Mesodermal cell (in vitro differentiated cells): ENCODE measurements around the gene PSMD8.
"Not testable (repeated sequence)": the region's sequence is repeated elsewhere in the genome, so short reads cannot be mapped to it uniquely, and the experiment has no call there.

Experiments used
- H3K27ac ChIP-seq: 2 replicates; pipeline ENCODE4 v1.7.0; 2013; ENCODE audit warnings: mild to moderate bottlenecking, low read depth, low read length, moderate library complexity; ENCODE audit not compliant: severe bottlenecking
- H3K36me3 ChIP-seq: 2 replicates; pipeline ENCODE4 v1.7.1; 2013; ENCODE audit warnings: mild to moderate bottlenecking, low read length, moderate library complexity; ENCODE audit not compliant: control insufficient read depth, insufficient read depth
- H3K4me1 ChIP-seq: one replicate; pipeline ENCODE4 v1.7.1; 2013; ENCODE audit warnings: mild to moderate bottlenecking, low read length; ENCODE audit not compliant: insufficient read depth, control insufficient read depth, poor library complexity, severe bottlenecking
- H3K4me3 ChIP-seq: 2 replicates; pipeline ENCODE4 v1.7.0; 2013; ENCODE audit warnings: low read length, control low read depth, mild to moderate bottlenecking; ENCODE audit not compliant: insufficient read depth, poor library complexity, severe bottlenecking; ENCODE audit errors: extremely low read depth
- H3K9me3 ChIP-seq: 2 replicates; pipeline ENCODE4 v1.7.1; 2013; ENCODE audit warnings: mild to moderate bottlenecking, low read length, moderate library complexity; ENCODE audit not compliant: control insufficient read depth
- WGBS, 2 experiments: methylation state at CpG; one replicate each; pipeline ENCODE4 v1.1.5; 2013; ENCODE audit warnings: missing lambda C conversion rate in 2 of 2; ENCODE audit not compliant: insufficient coverage in 2 of 2; 5-methylcytosine and 5-hydroxymethylcytosine counted together

The PSMD8 gene

GRCh38 chr19:38362076-38362945, 12.1 kb upstream of the PSMD8 start:
- Histone ChIP-seq H3K9me3 (no peaks in the 10 kb centered on the region), H3K27ac (no peak overlapping the region), H3K36me3 (no peaks in the 10 kb centered on the region), H3K4me3 (peak overlapping the region; percentile 63), H3K4me1 (no peaks in the 10 kb centered on the region)
- 2 to 3% methylated on average over 50 to 52 of the region's 68 CpGs for WGBS, 2 experiments

GRCh38 chr19:38362946-38363688, 11.3 kb upstream of the PSMD8 start:
- H3K4me1 ChIP-seq, H3K36me3 ChIP-seq, H3K9me3 ChIP-seq, H3K27ac ChIP-seq: not testable (repeated sequence)
- WGBS, 2 experiments = 81 to 87% methylated on average over 6 to 9 of the region's 16 CpGs
- H3K4me3 ChIP-seq = peak overlapping the region; percentile 63

- WGBS, 2 experiments = 89 to 90% methylated on average over 10 to 12 of the region's 12 CpGs
These were observed 7.3 kb upstream of the PSMD8 start for GRCh38 chr19:38367041-38367440.

GRCh38 chr19:38369584-38369983, 4.8 kb upstream of the PSMD8 start:
- H3K36me3 ChIP-seq = no peaks in the 10 kb centered on the region
- H3K9me3 ChIP-seq = no peaks in the 10 kb centered on the region
- no peaks in the 10 kb centered on the region for H3K4me1 ChIP-seq
- H3K4me3 ChIP-seq = no peak overlapping the region
- no peak overlapping the region for H3K27ac ChIP-seq
- WGBS, 2 experiments = 93 to 96% methylated on average over 2 of the region's 2 CpGs

More at GRCh38 chr19:38367041-38367440, 7.3 kb upstream of the PSMD8 start:
- Histone ChIP-seq H3K4me3 (no peak overlapping the region), H3K27ac (no peak overlapping the region), H3K36me3 (no peaks in the 10 kb centered on the region), H3K9me3 (no peaks in the 10 kb centered on the region), H3K4me1 (no peaks in the 10 kb centered on the region)

- H3K9me3 ChIP-seq = no peaks in the 10 kb centered on the region
- no peak overlapping the region for H3K27ac ChIP-seq
- no peaks in the 10 kb centered on the region for H3K36me3 ChIP-seq
- H3K4me3 ChIP-seq = no peak overlapping the region
- no peaks in the 10 kb centered on the region for H3K4me1 ChIP-seq
- WGBS, 2 experiments = 79 to 85% methylated on average over 11 to 12 of the region's 12 CpGs
These were observed 4.1 kb upstream of the PSMD8 start for GRCh38 chr19:38370299-38370698.

GRCh38 chr19:38371081-38371480, 3.3 kb upstream of the PSMD8 start:
- Histone ChIP-seq H3K4me1 (peaks cover 2% of the 10 kb centered on the region), H3K9me3 (no peaks in the 10 kb centered on the region), H3K27ac (no peak overlapping the region), H3K36me3 (peaks cover 3% of the 10 kb centered on the region), H3K4me3 (no peak overlapping the region)
- WGBS, 2 experiments = 88 to 97% methylated on average over 5 of the region's 6 CpGs

GRCh38 chr19:38373907-38374331, 452 bp upstream of the PSMD8 start:
- peaks cover 25% of the 10 kb centered on the region for H3K36me3 ChIP-seq
- H3K4me1 ChIP-seq = peaks cover 5% of the 10 kb centered on the region
- peak overlapping the region; percentile 87 for H3K27ac ChIP-seq
- H3K4me3 ChIP-seq = peak overlapping the region; percentile 93
- WGBS, 2 experiments = 90 to 96% methylated on average over 2 to 4 of the region's 6 CpGs
- H3K9me3 ChIP-seq = no peaks in the 10 kb centered on the region

DNA sequence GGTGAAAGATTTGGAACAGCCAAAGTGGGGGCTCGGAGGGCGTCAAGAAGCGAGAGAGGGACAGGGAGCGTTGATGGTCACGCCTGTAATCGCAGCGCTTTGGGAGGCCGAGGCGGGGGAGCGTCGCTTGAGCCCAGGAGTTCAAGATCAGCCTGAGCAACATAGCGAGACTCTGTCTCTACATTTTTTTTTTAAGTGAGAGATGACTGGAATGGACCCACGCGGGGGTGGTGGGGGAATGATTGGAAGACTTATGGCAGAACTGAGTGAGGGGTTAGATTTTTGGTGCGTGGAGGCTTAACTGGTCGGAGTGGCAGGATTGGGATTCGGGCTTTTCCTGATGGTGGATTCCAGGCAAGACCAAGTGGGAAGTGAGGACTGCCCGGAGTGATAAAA, 725 bp downstream of the PSMD8 start:
- WGBS, 2 experiments = 1 to 2% methylated on average over 15 of the region's 18 CpGs
- no peaks in the 10 kb centered on the region for H3K9me3 ChIP-seq
- peak overlapping the region; percentile 93 for H3K4me3 ChIP-seq
- H3K27ac ChIP-seq = peak overlapping the region; percentile 87
- peaks cover 5% of the 10 kb centered on the region for H3K4me1 ChIP-seq
- peaks cover 36% of the 10 kb centered on the region for H3K36me3 ChIP-seq

- Histone ChIP-seq H3K27ac (no peak overlapping the region), H3K4me3 (peak overlapping the region; percentile 93), H3K4me1 (peaks cover 5% of the 10 kb centered on the region), H3K36me3 (peaks cover 42% of the 10 kb centered on the region), H3K9me3 (no peaks in the 10 kb centered on the region)
- WGBS, 2 experiments = 93 to 100% methylated on average over 2 to 4 of the region's 5 CpGs
These were observed 1.4 kb downstream of the PSMD8 start for GRCh38 chr19:38375748-38376147.

DNA sequence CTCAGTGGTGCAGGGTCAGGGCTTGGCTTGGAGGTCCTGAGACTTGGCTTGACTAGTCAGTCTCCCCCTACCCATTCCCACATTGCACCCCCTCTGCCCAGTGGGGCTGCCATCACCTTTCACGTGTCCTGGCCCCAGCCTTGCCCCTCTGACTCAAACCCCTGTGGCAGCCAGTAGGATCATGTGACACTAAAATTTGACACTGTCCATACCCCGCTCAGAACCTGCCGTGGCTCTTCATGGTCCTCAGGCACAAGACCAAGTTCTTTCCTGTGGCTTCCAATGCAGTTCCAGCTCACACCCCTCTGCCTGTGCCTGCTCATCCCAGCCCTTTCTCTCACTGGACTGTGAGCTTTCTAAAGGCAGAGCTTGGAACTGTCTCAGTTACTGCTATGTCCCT, 2.2 kb downstream of the PSMD8 start:
- peaks cover 5% of the 10 kb centered on the region for H3K4me1 ChIP-seq
- peaks cover 50% of the 10 kb centered on the region for H3K36me3 ChIP-seq
- 96 to 97% methylated on average over 3 of the region's 3 CpGs for WGBS, 2 experiments
- no peaks in the 10 kb centered on the region for H3K9me3 ChIP-seq
- H3K27ac ChIP-seq = no peak overlapping the region
- no peak overlapping the region for H3K4me3 ChIP-seq
